H1 (cell line): ENCODE data around the gene LLPH.

Source experiments
- PHF8 ChIP-seq: fragments of 200-600 bp; sonication (generic); conservative IDR thresholded peaks from 2 replicates; pipeline ENCODE4 v1.7.1; 2012; ENCODE audit warnings: low read depth, mild to moderate bottlenecking, inconsistent platforms, low read length, moderate library complexity
- POLR2A ChIP-seq, 2 experiments: IDR thresholded peaks; 1 replicate in 1 of 2; 2 replicates in 1 of 2; pipeline ENCODE4 v1.6.1; 2011; ENCODE audit warnings: low read depth in 2 of 2, low read length in 2 of 2, mild to moderate bottlenecking in 2 of 2; ENCODE audit errors: control extremely low read depth in 1 of 2
- TF ChIP-seq, protein P1 (sequence below), 3 experiments: IDR thresholded peaks; 1 replicate in 2 of 3; 2 replicates in 1 of 3; pipeline versions ENCODE4 v1.5.1 to v1.6.1; 2011; ENCODE audit warnings: low read length in 3 of 3, mild to moderate bottlenecking in 3 of 3, inconsistent platforms in 2 of 3, low read depth in 1 of 3, moderate library complexity in 1 of 3; ENCODE audit not compliant: insufficient read depth in 1 of 3; ENCODE audit errors: control extremely low read depth in 1 of 3

DNA sequence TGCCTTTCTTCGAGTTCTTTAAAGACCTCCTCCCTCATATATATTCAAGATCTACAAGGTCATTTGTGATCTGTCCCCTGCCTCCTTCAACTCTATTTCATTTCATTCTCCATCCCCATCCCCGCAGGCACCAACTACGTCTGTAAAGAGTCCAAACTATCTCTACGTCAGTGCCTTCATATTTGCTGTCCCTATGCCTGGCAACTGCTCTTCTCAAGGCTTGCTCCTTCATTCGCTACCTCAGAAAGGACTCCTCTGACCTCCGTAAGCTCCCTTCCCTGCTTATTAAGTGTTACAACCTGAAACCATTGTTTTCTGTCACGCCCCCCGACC is 650 bp downstream of the LLPH start:
- TF ChIP-seq POLR2A (IDR thresholded peaks at IDR 0.05; ENCODE audit: control extremely low read depth in 1 of 2, low read depth in 2 of 2, low read length in 2 of 2) (no peak), PHF8 (no peak)
- TF ChIP-seq, protein P1, sequence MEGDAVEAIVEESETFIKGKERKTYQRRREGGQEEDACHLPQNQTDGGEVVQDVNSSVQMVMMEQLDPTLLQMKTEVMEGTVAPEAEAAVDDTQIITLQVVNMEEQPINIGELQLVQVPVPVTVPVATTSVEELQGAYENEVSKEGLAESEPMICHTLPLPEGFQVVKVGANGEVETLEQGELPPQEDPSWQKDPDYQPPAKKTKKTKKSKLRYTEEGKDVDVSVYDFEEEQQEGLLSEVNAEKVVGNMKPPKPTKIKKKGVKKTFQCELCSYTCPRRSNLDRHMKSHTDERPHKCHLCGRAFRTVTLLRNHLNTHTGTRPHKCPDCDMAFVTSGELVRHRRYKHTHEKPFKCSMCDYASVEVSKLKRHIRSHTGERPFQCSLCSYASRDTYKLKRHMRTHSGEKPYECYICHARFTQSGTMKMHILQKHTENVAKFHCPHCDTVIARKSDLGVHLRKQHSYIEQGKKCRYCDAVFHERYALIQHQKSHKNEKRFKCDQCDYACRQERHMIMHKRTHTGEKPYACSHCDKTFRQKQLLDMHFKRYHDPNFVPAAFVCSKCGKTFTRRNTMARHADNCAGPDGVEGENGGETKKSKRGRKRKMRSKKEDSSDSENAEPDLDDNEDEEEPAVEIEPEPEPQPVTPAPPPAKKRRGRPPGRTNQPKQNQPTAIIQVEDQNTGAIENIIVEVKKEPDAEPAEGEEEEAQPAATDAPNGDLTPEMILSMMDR (IDR thresholded peaks at IDR 0.05; ENCODE audit: control extremely low read depth in 1 of 3, insufficient read depth in 1 of 3, low read depth in 1 of 3, low read length in 3 of 3), result no peak
